HG03135 (cell line): ENCODE results near the gene FNDC3A.
A peak's percentile ranks its signal among the peaks of the same experiment; 100 is the strongest.

Source experiments
- ATAC-seq: cut with Tn5 transposase; IDR thresholded peaks from one replicate; pipeline ENCODE4 v1.9.1; 2021; ENCODE audit warnings: mild to moderate bottlenecking, moderate library complexity; ENCODE audit not compliant: unreplicated experiment

The FNDC3A gene

GRCh38 chr13:48975856-48976575 lies at the start of gene FNDC3A:
Gene FNDC3A, plus strand, starts transcription at chr13:48975912. Its CDS starts 30,279 bp downstream, at chr13:49006191.
- peak; percentile 61 for ATAC-seq

DNA sequence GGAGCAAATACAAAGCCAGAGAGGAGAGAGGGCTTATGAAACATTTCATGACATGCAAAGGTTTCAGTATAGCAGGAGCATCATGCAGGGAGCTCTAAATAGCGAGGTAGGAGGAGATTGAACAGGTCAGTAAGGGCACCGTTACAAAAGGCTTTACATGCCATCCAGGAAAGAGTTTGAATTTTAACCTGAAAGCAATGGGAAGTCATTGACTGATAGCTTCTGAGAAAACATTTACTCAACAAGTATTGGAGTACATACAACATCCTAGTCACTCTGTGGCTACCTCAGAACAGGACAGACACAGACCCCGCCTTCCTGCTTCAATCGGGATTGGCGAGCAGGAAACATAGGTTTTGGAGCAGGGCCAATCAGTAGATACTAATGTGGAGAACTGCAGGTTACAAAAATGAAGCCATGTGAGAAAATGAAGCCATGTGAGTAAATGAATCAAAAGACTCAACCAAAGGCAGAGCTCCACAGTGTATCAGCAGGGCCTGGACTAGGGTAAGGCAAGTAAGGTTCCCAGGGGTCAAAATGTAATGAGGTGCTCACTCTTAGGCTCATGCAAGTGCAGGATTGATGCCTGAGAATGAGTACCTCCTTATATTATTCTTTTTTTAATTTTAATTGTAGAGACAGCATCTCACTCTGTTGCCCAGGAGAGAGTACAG lies 46.8 kb upstream of the FNDC3A start:
- ATAC-seq = no peak

DNA sequence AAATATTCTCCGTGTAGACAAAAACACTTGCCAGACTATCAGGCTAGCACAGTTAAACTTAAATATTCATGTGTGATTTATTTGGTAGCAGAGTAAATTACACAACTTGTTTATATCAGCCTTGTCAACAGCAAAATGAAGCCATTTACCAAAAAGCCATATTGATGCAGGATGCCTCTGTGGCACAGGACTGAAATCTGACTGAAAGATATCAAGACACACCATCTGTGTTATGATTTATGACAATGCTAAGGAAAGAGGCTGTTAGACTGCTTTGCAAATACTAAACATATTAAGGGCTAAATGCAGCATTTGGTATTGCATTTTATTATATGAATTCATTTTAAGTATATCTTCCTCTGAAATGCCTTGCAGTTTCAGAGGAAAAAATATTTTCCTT lies 44.8 kb upstream of the FNDC3A start:
- ATAC-seq = no peak

GRCh38 chr13:48938308-48938943 lies 37.3 kb upstream of the FNDC3A start:
- ATAC-seq = no peak

GRCh38 chr13:48939728-48940127 lies 36.0 kb upstream of the FNDC3A start:
- no peak for ATAC-seq

GRCh38 chr13:48942131-48942530 lies 33.6 kb upstream of the FNDC3A start:
- ATAC-seq = no peak

DNA sequence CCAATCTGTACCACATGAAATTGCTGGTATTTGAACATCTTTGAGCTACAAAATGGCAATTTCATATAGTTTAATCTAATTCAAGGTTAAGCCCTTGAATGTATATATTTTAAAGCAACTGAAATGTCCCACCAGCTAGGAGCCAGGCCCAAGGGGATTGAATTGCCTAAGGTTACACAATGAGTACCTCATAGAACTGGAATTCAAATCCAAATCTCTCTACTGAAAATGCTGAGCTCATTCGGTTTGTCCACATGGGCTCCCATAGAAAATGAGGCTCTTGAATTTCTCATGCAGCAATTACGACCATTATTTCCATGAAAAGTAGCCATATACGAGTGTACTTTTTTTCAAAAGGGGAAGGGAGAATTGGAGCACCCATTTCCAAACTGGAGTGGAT lies 31.5 kb upstream of the FNDC3A start:
- ATAC-seq = no peak

DNA sequence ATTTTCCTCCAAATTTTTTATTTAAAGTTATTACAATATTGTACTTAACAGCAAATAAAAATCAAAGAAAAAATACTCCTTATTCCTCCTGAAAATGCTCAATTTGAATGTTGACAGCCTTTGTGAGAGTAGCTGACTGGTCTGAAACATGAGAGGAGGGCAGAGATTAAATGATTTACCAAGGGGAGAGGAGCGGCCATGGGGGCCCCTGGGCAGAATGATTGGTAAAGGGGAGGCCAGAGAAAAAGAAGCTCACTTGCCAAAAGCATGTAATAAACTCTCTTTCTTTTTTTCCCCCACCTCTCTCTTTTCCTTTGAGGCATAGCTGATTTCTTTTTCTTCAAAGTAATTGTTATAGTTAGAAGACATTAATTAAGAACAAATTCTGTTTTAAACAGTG lies 30.1 kb upstream of the FNDC3A start:
- ATAC-seq = no peak

GRCh38 chr13:48946163-48946562 lies 29.5 kb upstream of the FNDC3A start:
- no peak for ATAC-seq

- ATAC-seq = no peak
Observed at GRCh38 chr13:48949566-48950500, 25.9 kb upstream of the FNDC3A start.

DNA sequence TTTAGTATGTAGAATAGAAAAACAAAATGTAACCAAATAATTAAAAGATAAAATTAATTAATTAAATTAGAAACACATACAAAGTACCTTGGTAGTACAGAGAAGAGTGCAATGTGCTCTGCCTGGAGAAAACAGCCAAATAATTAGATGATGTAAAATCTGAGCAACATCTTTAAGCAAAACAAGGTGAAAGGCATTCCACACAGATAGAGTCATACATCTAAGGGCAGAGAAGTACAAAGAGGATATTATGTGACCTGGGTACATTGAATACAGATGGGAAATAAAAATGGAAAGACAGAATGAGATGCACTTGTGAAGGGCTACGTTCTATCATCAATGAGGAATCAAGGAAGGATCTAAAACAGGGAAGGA lies 25.2 kb upstream of the FNDC3A start:
- ATAC-seq = no peak

GRCh38 chr13:48954081-48954480 lies 21.6 kb upstream of the FNDC3A start:
- no peak for ATAC-seq

DNA sequence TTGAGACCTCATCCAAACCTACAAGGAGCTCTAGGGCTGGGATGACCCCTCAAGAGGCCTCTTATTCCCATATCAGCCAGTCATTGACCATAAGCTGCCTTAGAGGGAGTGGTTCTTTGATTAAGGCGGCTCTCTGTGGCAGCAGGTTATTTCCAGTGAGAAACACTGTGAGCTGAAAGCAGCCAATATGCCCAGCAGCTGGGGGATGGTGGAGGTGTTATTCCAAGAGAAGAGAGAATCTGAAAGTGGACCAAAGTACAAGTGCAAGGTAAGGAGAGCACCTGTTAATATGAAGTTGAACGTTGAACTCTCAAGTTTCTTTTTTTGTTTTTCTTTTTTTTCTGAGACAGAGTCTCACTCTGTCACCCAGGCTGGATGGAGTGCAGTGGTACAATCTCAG lies 20.2 kb upstream of the FNDC3A start:
- no peak for ATAC-seq

DNA sequence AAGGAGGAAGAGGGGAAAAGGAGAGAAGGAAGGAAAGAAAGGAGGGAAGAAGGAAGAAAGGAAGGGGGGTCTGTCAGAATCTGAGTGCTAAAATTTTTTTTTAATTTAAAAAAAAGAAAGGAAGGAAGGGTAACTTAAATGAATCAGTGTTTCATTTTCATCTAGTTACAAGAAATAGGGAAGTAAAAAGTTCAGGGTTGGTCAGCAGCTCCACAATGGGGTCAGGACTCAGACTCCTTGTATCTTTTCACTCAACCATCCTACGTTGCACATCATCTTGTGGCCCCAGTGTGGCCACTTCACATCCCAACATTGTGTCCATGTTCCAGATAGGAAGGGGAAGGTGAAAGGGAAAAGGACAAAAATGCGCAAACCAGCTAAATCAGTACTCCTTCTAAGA lies 14.3 kb upstream of the FNDC3A start:
- no peak for ATAC-seq

DNA sequence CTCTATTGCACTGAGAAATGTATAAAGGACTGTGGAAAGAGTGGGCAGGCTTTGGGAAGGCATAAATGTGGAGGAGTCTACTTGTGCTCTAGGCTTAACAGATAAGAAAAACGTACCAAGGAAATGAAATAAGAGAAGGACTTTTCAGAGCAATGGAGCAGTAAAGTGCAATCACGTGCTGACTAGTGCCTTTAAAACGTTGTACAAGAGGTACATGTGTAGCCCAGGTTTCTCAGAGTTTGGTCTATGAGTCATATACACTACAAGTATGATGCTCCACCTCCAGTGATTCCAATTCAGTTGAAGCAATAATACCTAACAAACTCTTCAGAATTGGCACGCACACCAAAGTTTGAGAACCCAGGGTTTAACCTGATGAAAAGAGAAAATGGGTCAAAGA lies 13.4 kb upstream of the FNDC3A start:
- ATAC-seq = no peak

DNA sequence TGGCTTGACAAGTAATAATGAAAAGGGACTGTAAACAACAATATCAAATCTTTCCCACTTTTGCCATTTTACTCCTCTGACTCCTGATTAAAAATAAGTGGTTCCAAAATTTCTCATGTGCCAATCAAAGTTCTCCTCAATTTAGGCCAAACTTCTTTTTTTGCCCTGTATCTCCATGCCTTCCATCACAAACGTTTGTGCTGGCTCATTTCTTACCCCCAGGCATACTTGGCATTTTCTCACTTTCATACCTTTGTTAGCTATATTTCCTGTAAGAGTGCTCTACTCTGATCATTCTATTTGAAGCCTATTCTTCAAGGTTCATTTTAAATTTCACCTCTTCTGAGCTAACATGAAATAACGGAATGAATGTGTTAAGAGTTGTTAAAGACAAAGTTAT lies 10.0 kb upstream of the FNDC3A start:
- no peak for ATAC-seq

GRCh38 chr13:48969685-48970084 lies 6.0 kb upstream of the FNDC3A start:
- no peak for ATAC-seq

DNA sequence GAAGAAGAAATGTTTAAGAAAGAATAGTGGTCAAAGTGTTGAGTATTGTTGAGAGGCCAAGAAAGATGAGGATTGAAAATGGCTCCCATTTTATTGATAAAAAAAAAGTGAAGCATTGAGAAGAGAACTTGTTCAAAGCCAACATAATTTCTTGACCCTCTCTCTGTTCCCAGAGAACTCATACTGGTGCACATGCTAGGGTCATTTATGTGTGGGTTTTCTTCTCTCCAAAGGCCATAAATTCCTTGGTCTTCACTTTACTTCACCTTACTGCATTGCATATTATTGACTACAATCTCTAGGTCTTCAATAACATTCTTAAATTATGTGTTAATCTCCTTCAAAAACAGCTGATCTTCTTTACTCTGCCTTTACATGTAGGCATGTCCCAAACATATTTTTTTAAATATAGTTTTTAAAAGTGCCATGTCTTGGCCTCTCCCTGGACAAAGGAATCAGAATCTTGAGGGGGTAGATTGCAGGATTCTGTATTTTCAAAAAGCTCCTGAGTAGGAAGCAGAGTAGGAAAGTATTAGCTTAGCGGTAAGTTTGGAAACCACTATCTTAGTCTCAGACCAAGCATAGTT lies 1.8 kb upstream of the FNDC3A start:
- no peak for ATAC-seq

- ATAC-seq = peak; percentile 15
Observed at GRCh38 chr13:48975101-48975855, 434 bp upstream of the FNDC3A start.
